K562 (cell line): ENCODE measurements around the gene VMP1. TPM values are rescaled to one million over a fixed set of nuclear protein-coding genes. Genes with fewer than 3 reads are reported as not detected.

Source experiments
- ATAC-seq: fragments of 200-7000 bp; cut with Tn5 transposase; 3 replicates; pipeline ENCODE4 v1.9.1; 2020; ENCODE audit warnings: moderate library complexity
- BruUV-seq: library from RNA; stranded (reverse); fragments of 400-500 nt; replicated peaks from 2 replicates; lab custom pipeline; 2021; lab: Mats Ljungman, UMichigan
- CTCF ChIA-PET: fragments of 300-600 bp; formaldehyde crosslinking; extraction: SDS; loops from one replicate; lab custom pipeline; 2021; ENCODE audit warnings: low intra/inter-chr PET ratio; lab: Yijun Ruan, JAX
- POLR2A ChIA-PET: fragments of 300-600, 350-650 bp; sonication (Branson Sonifier 250); formaldehyde crosslinking; extraction: SDS; loops from one replicate; lab custom pipeline; 2021; ENCODE audit warnings: antibody characterized with exemption, inconsistent platforms; lab: Yijun Ruan, JAX
- DNase-seq, 4 experiments: peaks; one replicate each; pipeline versions ENCODE4 v3.0.0 to v3.0.0-alpha.2; 2011 to 2018; ENCODE audit warnings: low spot score in 3 of 4, mixed read lengths in 3 of 4; ENCODE audit errors: extremely low read depth in 1 of 4
- FAIRE-seq: peaks from 2 replicates; lab custom pipeline; 2011; peaks lifted over from hg19 to GRCh38; lab: Jason Lieb, UNC
- H2AFZ ChIP-seq: 2 replicates; pipeline ENCODE4 v1.6.0; 2011; ENCODE audit warnings: low read depth, low read length, control low read depth, inconsistent platforms
- H3K27ac ChIP-seq: fragments of 200-600 bp; 3 replicates; pipeline ENCODE4 v1.8.0; 2011; ENCODE audit warnings: low read depth, mild to moderate bottlenecking, control low read depth, inconsistent platforms, low read length, moderate library complexity, mixed read lengths; ENCODE audit errors: extremely low read depth
- H3K27me3 ChIP-seq, 2 experiments: fragments of 300-600 bp in 1 of 2; 2 replicates in 1 of 2; 3 replicates in 1 of 2; pipeline versions ENCODE4 v1.6.0 to v1.8.0; 2011; ENCODE audit warnings: inconsistent platforms in 2 of 2, low read length in 2 of 2, mild to moderate bottlenecking in 1 of 2, mixed read lengths in 1 of 2, moderate library complexity in 1 of 2; ENCODE audit not compliant: control insufficient read depth in 2 of 2, insufficient read depth in 2 of 2
- H3K36me3 ChIP-seq: fragments of 300-600 bp; 3 replicates; pipeline ENCODE4 v1.8.0; 2011; ENCODE audit warnings: mild to moderate bottlenecking, low read length, inconsistent platforms; ENCODE audit not compliant: control insufficient read depth, insufficient read depth
- H3K4me1 ChIP-seq, 2 experiments: fragments of 200-600 bp in 1 of 2; replicated peaks in 1 of 2; 2 replicates in 1 of 2; 3 replicates in 1 of 2; pipeline versions ENCODE4 v1.5.1 to v1.8.0; 2011; ENCODE audit warnings: inconsistent platforms in 2 of 2, low read length in 2 of 2, mild to moderate bottlenecking in 1 of 2, mixed read lengths in 1 of 2, moderate library complexity in 1 of 2; ENCODE audit not compliant: control insufficient read depth in 2 of 2, insufficient read depth in 2 of 2
- H3K4me2 ChIP-seq: 2 replicates; pipeline ENCODE4 v1.6.1; 2011; ENCODE audit warnings: low read length, control low read depth, inconsistent platforms, mixed read lengths; ENCODE audit not compliant: insufficient read depth
- H3K4me3 ChIP-seq: fragments of 200-600 bp; sonication (generic), shearing (Covaris generic); 2 replicates; pipeline ENCODE4 v1.5.1; 2016; ENCODE audit warnings: control low read depth, inconsistent platforms
- H3K79me2 ChIP-seq: fragments of 200-600 bp; 3 replicates; pipeline ENCODE4 v1.8.0; 2011; ENCODE audit warnings: low read length, inconsistent platforms; ENCODE audit not compliant: control insufficient read depth, insufficient read depth
- H3K9ac ChIP-seq, 2 experiments: 2 replicates each; pipeline versions ENCODE4 v1.6.0 to v1.6.1; 2011; ENCODE audit warnings: low read depth in 2 of 2, low read length in 2 of 2, control low read depth in 1 of 2, inconsistent platforms in 1 of 2, mild to moderate bottlenecking in 1 of 2, mixed read lengths in 1 of 2; ENCODE audit not compliant: insufficient read depth in 1 of 2
- H3K9me1 ChIP-seq: one replicate; pipeline ENCODE4 v1.6.0; 2011; ENCODE audit warnings: inconsistent platforms, mild to moderate bottlenecking, low read length, moderate library complexity; ENCODE audit not compliant: control insufficient read depth, insufficient read depth
- H3K9me3 ChIP-seq: replicated peaks from 2 replicates; pipeline ENCODE4 v1.5.1; 2011; ENCODE audit warnings: low read depth, low read length, inconsistent platforms; ENCODE audit not compliant: control insufficient read depth, insufficient read depth
- H4K20me1 ChIP-seq: replicated peaks from 2 replicates; pipeline ENCODE4 v1.6.1; 2011; ENCODE audit warnings: low read length, inconsistent platforms, mixed read lengths; ENCODE audit not compliant: control insufficient read depth, insufficient read depth
- ELF2 ChIP-seq: fragments of 250-450 bp; sonication (Bioruptor Pico); IDR thresholded peaks from 2 replicates; pipeline ENCODE4 v1.5.0; 2021; ENCODE audit warnings: mild to moderate bottlenecking
- FIP1L1 ChIP-seq: fragments of 200-400 bp; formaldehyde crosslinking; IDR thresholded peaks from 2 replicates; pipeline ENCODE4 v1.6.1; 2018; ENCODE audit warnings: mild to moderate bottlenecking, low read depth, low read length; ENCODE audit not compliant: poor library complexity, severe bottlenecking
- FOXP1 ChIP-seq: sonication (generic); formaldehyde crosslinking; IDR thresholded peaks from 2 replicates; pipeline ENCODE4 v1.8.0; 2022; ENCODE audit warnings: mild to moderate bottlenecking, missing genetic modification reagents
- HNRNPLL ChIP-seq: fragments of 200-400 bp; formaldehyde crosslinking; IDR thresholded peaks from 2 replicates; pipeline ENCODE4 v1.6.1; 2017; ENCODE audit warnings: low read length, low read depth, mild to moderate bottlenecking; ENCODE audit not compliant: poor library complexity, severe bottlenecking
- HNRNPUL1 ChIP-seq: fragments of 200-400 bp; formaldehyde crosslinking; IDR thresholded peaks from 2 replicates; pipeline ENCODE4 v1.6.1; 2017; ENCODE audit warnings: low read length
- ILK ChIP-seq: fragments of 450-650 bp; IDR thresholded peaks from 2 replicates; pipeline ENCODE4 v1.6.1; 2016; ENCODE audit warnings: missing genetic modification characterization, low read depth, mild to moderate bottlenecking, missing compliant biosample characterization, moderate library complexity, borderline replicate concordance
- NCOR1 ChIP-seq: fragments of 450-650 bp; IDR thresholded peaks from 2 replicates; pipeline ENCODE4 v1.6.1; 2016; ENCODE audit warnings: mild to moderate bottlenecking, moderate library complexity
- NRF1 ChIP-seq, 2 experiments: fragments of 450-650 bp; IDR thresholded peaks in 1 of 2; conservative IDR thresholded peaks in 1 of 2; 2 replicates each; pipeline ENCODE4 v1.6.1; 2014; ENCODE audit warnings: mild to moderate bottlenecking in 2 of 2
- RAD21 ChIP-seq, 2 experiments: fragments of 250-450 bp in 1 of 2; fragments of 450-650 bp in 1 of 2; sonication (Bioruptor Pico) in 1 of 2; formaldehyde crosslinking in 1 of 2; IDR thresholded peaks in 1 of 2; conservative IDR thresholded peaks in 1 of 2; 2 replicates each; pipeline versions ENCODE4 v1.4.0 to v1.8.0; 2020 to 2022; ENCODE audit warnings: mild to moderate bottlenecking in 2 of 2, moderate library complexity in 1 of 2
- TAF7 ChIP-seq: fragments of 450-650 bp; IDR thresholded peaks from 2 replicates; pipeline ENCODE4 v1.6.1; 2016; ENCODE audit warnings: missing genetic modification characterization, missing compliant biosample characterization
- TEAD4 ChIP-seq, 2 experiments: sonication (generic) in 1 of 2; formaldehyde crosslinking in 1 of 2; IDR thresholded peaks; 2 replicates each; pipeline versions ENCODE4 v1.6.1 to v1.8.0; 2012 to 2022; ENCODE audit warnings: borderline replicate concordance in 1 of 2, inconsistent platforms in 1 of 2, low read length in 1 of 2, mild to moderate bottlenecking in 1 of 2, missing genetic modification reagents in 1 of 2
- ZNF24 ChIP-seq: fragments of 450-650 bp; IDR thresholded peaks from 2 replicates; pipeline ENCODE4 v1.6.1; 2016
- WGBS: fragments of 100-300 bp; shearing (Covaris generic); methylation state at CpG from one replicate; pipeline ENCODE4 v1.1.6; 2016; ENCODE audit warnings: low coverage, mixed read lengths; ENCODE audit not compliant: insufficient coverage; ENCODE audit errors: missing lambda C conversion rate; 5-methylcytosine and 5-hydroxymethylcytosine counted together
- in situ Hi-C: fragments of 300-500 bp; cut with MboI; formaldehyde crosslinking; loops from 4 replicates; pipeline ENCODE4 v1.15.0; 2018; ENCODE audit warnings: inconsistent platforms, mixed read lengths
- intact Hi-C: fragments of 100-400 bp; cut with micrococcal nuclease; formaldehyde crosslinking; loops from 2 replicates; pipeline ENCODE4 v1.14.2; 2022
- polyA plus RNA-seq, 8 experiments: library from polyadenylated mRNA; depleted of rRNA in 4 of 8; stranded (reverse) in 5 of 8; unstranded in 3 of 8; fragments of >200 nt; fragmentation: Nextera tagmentation in 2 of 8; fragmentation: Illumina TruSeq in 1 of 8; extraction: Ambion mirVana in 2 of 8; extraction: Trizol in 1 of 8; gene quantifications; 2 replicates each; pipeline versions ENCODE4 v1.2.1 to v1.2.3, GENCODE V29; 2011 to 2014; ENCODE audit warnings: inconsistent platforms in 1 of 8, missing spikeins in 1 of 8
- total RNA-seq, 7 experiments: library from RNA; depleted of rRNA in 6 of 7; stranded (reverse); fragments of >200 nt in 6 of 7; fragmentation: Illumina TruSeq in 2 of 7; extraction: Trizol in 2 of 7; gene quantifications; 2 replicates each; pipeline versions ENCODE4 v1.2.1 to v1.2.3, GENCODE V29; 2011 to 2021; ENCODE audit warnings: low replicate concordance in 1 of 7
- TF ChIP-seq, protein P1 (sequence below): fragments of 450-650 bp; IDR thresholded peaks from 2 replicates; pipeline ENCODE4 v1.6.1; 2018; ENCODE audit warnings: mild to moderate bottlenecking, low read depth; ENCODE audit not compliant: partially characterized antibody
- TF ChIP-seq, protein P2 (sequence below): sonication (generic); formaldehyde crosslinking; IDR thresholded peaks from 2 replicates; pipeline ENCODE4 v1.8.0; 2022; ENCODE audit warnings: mild to moderate bottlenecking, missing genetic modification reagents

Gene VMP1
- total and polyA plus RNA-seq, 9 of the 15 experiments (the other 6 are each of a cell fraction or from before 2014, with no cell fraction given) = 123 to 304 (median 151) TPM

GRCh38 chr17:59757470-59757869, 50.0 kb downstream of the VMP1 start:
- intact Hi-C loops = no loop called here
- Histone ChIP-seq H3K4me1 (peaks cover 0 to 7% of the 10 kb centered on the region in 2 experiments; a peak in 1 of 5 replicates), H3K9me1 (no peaks in the 10 kb centered on the region), H3K4me2 (no peak overlapping the region), H3K27ac (no peak overlapping the region), H4K20me1 (no peaks in the 10 kb centered on the region), H3K79me2 (no peaks in the 10 kb centered on the region; the same call in 2 of the 3 replicates), H3K9ac (no peak overlapping the region), H3K4me3 (no peak overlapping the region), H2AFZ (no peak overlapping the region), H3K9me3 (peaks cover 3% of the 10 kb centered on the region; the same call in 1 of the 2 replicates), H3K27me3 (no peaks in the 10 kb centered on the region), H3K36me3 (peaks cover 37% of the 10 kb centered on the region)
- ChIA-PET CTCF (no interaction called here), POLR2A (interaction anchor here (0.5 to 0.9 kb wide), 4 partner anchors 70 to 97 kb away, joined by 3 read pairs; no protein-coding TSS in a partner anchor)
- no peak for FAIRE-seq
- 64% methylated on average over 1 of the region's 1 CpG for WGBS
- no peak for ATAC-seq
- in situ Hi-C loops = loop anchor here (5.0 kb wide), 1 partner anchor 90 kb away; no protein-coding TSS in a partner anchor
- no TSS peak for BruUV-seq
- no peak for DNase-seq
- TF ChIP-seq TAF7 (tag) = no peak
- no peak for TF ChIP-seq ILK (tag)
- TF ChIP-seq FIP1L1 = no peak
- no peak for TF ChIP-seq HNRNPUL1
- no peak for TF ChIP-seq RAD21 (CRISPR knock-in tag; conservative IDR thresholded peaks at IDR 0.05 in 1 of 2, IDR thresholded peaks at IDR 0.05 in 1 of 2)
- no peak for TF ChIP-seq TEAD4 (IDR thresholded peaks at IDR 0.05; ENCODE audit: low read length)
- no peak for TF ChIP-seq TEAD4 (CRISPR knock-in tag; IDR thresholded peaks at IDR 0.05; ENCODE audit: borderline replicate concordance)
- TF ChIP-seq HNRNPLL = no peak
- TF ChIP-seq NRF1 (conservative IDR thresholded peaks at IDR 0.05 in 1 of 2, IDR thresholded peaks at IDR 0.05 in 1 of 2) = no peak
- TF ChIP-seq, protein P1, sequence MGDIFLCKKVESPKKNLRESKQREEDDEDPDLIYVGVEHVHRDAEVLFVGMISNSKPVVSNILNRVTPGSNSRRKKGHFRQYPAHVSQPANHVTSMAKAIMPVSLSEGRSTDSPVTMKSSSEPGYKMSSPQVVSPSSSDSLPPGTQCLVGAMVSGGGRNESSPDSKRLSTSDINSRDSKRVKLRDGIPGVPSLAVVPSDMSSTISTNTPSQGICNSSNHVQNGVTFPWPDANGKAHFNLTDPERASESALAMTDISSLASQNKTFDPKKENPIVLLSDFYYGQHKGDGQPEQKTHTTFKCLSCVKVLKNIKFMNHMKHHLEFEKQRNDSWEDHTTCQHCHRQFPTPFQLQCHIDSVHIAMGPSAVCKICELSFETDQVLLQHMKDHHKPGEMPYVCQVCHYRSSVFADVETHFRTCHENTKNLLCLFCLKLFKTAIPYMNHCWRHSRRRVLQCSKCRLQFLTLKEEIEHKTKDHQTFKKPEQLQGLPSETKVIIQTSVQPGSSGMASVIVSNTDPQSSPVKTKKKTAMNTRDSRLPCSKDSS = no peak
- no peak for TF ChIP-seq FOXP1 (CRISPR knock-in tag)
- TF ChIP-seq, protein P2, sequence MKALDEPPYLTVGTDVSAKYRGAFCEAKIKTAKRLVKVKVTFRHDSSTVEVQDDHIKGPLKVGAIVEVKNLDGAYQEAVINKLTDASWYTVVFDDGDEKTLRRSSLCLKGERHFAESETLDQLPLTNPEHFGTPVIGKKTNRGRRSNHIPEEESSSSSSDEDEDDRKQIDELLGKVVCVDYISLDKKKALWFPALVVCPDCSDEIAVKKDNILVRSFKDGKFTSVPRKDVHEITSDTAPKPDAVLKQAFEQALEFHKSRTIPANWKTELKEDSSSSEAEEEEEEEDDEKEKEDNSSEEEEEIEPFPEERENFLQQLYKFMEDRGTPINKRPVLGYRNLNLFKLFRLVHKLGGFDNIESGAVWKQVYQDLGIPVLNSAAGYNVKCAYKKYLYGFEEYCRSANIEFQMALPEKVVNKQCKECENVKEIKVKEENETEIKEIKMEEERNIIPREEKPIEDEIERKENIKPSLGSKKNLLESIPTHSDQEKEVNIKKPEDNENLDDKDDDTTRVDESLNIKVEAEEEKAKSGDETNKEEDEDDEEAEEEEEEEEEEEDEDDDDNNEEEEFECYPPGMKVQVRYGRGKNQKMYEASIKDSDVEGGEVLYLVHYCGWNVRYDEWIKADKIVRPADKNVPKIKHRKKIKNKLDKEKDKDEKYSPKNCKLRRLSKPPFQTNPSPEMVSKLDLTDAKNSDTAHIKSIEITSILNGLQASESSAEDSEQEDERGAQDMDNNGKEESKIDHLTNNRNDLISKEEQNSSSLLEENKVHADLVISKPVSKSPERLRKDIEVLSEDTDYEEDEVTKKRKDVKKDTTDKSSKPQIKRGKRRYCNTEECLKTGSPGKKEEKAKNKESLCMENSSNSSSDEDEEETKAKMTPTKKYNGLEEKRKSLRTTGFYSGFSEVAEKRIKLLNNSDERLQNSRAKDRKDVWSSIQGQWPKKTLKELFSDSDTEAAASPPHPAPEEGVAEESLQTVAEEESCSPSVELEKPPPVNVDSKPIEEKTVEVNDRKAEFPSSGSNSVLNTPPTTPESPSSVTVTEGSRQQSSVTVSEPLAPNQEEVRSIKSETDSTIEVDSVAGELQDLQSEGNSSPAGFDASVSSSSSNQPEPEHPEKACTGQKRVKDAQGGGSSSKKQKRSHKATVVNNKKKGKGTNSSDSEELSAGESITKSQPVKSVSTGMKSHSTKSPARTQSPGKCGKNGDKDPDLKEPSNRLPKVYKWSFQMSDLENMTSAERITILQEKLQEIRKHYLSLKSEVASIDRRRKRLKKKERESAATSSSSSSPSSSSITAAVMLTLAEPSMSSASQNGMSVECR (CRISPR knock-in tag) = no peak
- no peak for TF ChIP-seq ZNF24
- no peak for TF ChIP-seq ELF2 (CRISPR knock-in tag)
- TF ChIP-seq NCOR1 = no peak
